Testis (tissue), 2 donors: Measurements from ENCODE around the gene FGF5.
"Not testable (repeated sequence)": the region's sequence is repeated elsewhere in the genome, so short reads cannot be mapped to it uniquely, and the experiment has no call there.

Source experiments
- POLR2A ChIP-seq: fragments of 450-650 bp; IDR thresholded peaks from one replicate; pipeline ENCODE4 v1.6.1; 2017; ENCODE audit warnings: antibody characterized with exemption, mild to moderate bottlenecking, moderate library complexity
- TF ChIP-seq, protein P1 (sequence below), 3 experiments: fragments of 450-650 bp in 2 of 3; fragments of 200-600 bp in 1 of 3; sonication (generic) in 1 of 3; IDR thresholded peaks; one replicate each; pipeline ENCODE4 v1.5.1; 2016 to 2019; ENCODE audit warnings: antibody characterized with exemption in 3 of 3, mild to moderate bottlenecking in 2 of 3, moderate library complexity in 1 of 3

DNA sequence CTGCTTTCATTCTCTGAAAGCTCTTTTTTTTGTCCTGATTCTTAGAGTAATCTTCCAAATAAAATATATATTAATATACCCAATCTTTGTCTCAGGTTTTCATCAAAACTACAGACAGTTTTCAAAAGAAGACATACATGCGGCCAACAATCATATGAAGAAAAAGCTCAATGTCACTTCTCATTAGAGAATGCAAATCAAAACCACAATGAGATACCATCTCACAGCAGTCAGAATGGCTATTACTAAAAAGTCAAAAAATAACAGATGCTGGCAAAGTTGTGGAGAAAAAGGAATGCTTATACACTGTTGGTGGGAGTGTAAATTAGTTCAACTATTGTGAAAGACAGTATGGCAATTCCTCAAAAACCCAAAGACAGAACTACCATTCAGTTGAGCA is 19.0 kb upstream of the FGF5 start:
- TF ChIP-seq, protein P1, sequence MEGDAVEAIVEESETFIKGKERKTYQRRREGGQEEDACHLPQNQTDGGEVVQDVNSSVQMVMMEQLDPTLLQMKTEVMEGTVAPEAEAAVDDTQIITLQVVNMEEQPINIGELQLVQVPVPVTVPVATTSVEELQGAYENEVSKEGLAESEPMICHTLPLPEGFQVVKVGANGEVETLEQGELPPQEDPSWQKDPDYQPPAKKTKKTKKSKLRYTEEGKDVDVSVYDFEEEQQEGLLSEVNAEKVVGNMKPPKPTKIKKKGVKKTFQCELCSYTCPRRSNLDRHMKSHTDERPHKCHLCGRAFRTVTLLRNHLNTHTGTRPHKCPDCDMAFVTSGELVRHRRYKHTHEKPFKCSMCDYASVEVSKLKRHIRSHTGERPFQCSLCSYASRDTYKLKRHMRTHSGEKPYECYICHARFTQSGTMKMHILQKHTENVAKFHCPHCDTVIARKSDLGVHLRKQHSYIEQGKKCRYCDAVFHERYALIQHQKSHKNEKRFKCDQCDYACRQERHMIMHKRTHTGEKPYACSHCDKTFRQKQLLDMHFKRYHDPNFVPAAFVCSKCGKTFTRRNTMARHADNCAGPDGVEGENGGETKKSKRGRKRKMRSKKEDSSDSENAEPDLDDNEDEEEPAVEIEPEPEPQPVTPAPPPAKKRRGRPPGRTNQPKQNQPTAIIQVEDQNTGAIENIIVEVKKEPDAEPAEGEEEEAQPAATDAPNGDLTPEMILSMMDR (IDR thresholded peaks at IDR 0.05): not testable (repeated sequence)
- TF ChIP-seq POLR2A: not testable (repeated sequence)
